ENCODE measurements around the gene RNF125.
"Not testable (repeated sequence)": the region's sequence is repeated elsewhere in the genome, so short reads cannot be mapped to it uniquely, and the experiment has no call there.

The RNF125 gene

DNA sequence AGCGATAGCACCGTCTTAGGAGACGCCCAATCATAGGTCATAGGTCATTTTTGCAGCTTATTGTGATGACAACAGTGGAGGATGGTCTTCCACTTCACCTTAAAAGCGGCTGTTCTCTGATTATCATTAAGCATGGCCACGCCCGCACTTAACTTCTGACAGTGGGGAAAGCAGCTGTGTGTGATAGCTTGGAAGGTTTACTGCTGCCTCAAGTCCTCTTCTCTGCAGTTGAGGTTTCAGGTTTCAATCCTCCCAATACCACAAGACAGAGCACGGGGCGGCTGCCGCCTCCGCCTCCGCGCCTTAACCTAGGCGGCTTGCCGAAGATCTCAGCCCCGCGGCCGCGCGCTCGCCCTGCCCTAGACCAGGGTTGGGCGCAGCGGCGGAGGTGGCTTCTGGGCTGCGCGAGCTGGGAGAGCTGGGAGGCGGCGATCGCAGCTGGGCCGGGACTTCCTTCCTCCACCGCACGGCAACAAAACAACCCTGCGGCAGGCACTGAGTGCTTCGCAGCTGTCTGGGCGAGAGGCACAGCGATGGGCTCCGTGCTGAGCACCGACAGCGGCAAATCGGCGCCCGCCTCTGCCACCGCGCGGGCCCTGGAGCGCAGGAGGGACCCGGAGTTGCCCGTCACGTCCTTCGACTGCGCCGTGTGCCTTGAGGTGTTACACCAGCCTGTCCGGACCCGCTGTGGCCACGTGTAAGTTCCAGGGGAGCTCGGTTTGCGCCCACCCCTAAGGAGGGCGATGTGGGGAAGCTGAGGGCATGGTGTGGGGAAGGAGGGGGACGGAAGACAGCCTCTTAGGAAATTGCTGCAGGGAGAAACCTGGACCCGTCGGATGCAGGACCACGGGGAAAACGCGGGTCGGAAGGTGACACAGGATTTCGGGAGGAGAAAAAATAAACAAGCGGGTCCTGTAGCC is at the start of gene RNF125:
Gene RNF125 (plus strand): TSS at position 495 of the 920 bp plus-strand sequence. CDS start 39 bp downstream, at position 534.
- Mint-ChIP-seq H3K36me3 (ENCODE audit: low read depth) (peaks cover 33% of the 10 kb centered on the region), H3K9me3 (no peaks in the 10 kb centered on the region), H3K4me1 (ENCODE audit: low read depth) (peaks cover 47% of the 10 kb centered on the region), H3K4me3 (peak within 1 kb of the TSS; percentile 96), H3K27me3 (no peaks in the 10 kb centered on the region), H3K27ac (peak within 1 kb of the TSS; percentile 95)
- peak; percentile 90 for DNase-seq

DNA sequence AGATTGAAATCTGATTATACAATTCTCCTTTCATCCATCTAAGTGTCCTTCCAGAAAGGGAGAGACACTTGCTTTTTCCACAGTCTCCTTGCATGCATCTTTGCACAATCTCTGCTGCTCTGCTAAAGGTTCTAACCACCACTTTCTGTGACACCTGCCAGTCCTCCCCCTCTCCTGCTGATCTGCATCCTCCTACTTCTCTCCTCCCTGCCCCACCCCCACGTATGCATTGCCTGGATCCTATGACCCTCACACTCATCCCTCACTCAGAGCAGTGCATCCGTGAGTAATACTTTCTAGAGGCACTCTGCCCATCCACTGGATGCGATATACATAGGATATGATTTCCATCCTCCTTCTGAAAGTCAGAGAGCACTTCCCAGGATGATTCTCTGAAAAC is 48.0 kb upstream of the RNF125 start:
- H3K9me3 Mint-ChIP-seq, result peaks cover 19% of the 10 kb centered on the region
- H3K27ac Mint-ChIP-seq, result no peak overlapping the region
- H3K4me1 Mint-ChIP-seq (ENCODE audit: low read depth), result no peaks in the 10 kb centered on the region
- DNase-seq, result no peak
- H3K4me3 Mint-ChIP-seq, result no peak overlapping the region
- no peaks in the 10 kb centered on the region for H3K36me3 Mint-ChIP-seq (ENCODE audit: low read depth)
- no peaks in the 10 kb centered on the region for H3K27me3 Mint-ChIP-seq

DNA sequence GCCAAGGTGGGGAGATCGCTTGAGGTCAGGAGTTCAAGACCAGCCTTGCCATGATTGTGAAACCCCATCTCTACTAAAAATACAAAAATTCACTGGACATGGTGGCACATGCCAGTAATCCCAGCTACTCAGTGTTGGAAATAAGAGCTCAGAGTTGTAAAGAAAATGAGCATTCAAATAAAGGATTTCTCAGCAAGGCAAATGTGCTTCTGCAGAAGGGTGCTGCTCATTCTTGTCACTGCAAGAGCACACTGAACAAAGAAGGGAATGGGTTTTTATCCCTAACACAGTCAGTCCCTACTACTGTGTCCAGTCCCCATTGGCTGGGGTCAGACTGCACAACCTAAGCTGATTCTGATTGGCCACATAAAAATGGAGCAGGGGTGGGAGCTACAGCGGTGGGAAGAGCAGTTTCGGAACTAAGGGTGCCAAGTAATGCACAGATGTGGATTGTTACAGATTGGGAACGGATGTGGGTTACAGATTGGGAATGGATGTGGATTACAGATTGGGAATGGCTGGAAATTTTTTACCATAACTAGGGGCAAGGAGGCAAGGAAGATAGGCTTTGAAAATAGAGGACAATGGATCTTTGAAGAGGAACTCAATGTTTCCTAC is 44.6 kb upstream of the RNF125 start:
- H3K4me3 Mint-ChIP-seq, result no peak overlapping the region

DNA sequence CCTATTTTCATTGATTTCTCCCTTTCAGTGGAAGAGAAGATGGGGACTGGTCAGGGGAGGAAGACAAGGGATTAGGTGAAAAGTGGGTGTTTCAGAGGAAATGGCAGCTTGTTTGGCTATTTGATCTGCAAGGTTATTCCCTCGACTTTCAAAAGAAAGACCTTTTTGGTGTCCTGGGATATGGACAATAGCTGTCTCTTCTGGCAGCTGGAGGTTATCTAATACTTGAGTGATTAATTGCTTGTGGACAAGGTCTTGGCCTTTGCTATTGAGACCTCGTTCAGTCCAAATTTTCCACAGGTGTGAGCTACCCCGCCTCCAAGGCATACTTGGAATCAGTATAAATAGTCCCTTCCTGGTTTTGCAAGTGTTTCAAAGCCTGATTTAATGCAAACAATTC is 42.4 kb upstream of the RNF125 start:
- no peak overlapping the region for H3K27ac Mint-ChIP-seq
- no peaks in the 10 kb centered on the region for H3K27me3 Mint-ChIP-seq
- no peaks in the 10 kb centered on the region for H3K4me1 Mint-ChIP-seq (ENCODE audit: low read depth)
- no peak for DNase-seq
- peaks cover 31% of the 10 kb centered on the region for H3K9me3 Mint-ChIP-seq
- H3K4me3 Mint-ChIP-seq, result no peak overlapping the region
- H3K36me3 Mint-ChIP-seq (ENCODE audit: low read depth), result no peaks in the 10 kb centered on the region

More for the DNA sequence above, 44.6 kb upstream of the RNF125 start:
- Mint-ChIP-seq H3K4me1 (ENCODE audit: low read depth) (no peaks in the 10 kb centered on the region), H3K27ac (no peak overlapping the region), H3K27me3 (no peaks in the 10 kb centered on the region), H3K9me3 (peaks cover 27% of the 10 kb centered on the region), H3K36me3 (ENCODE audit: low read depth) (no peaks in the 10 kb centered on the region)
- DNase-seq, result no peak

DNA sequence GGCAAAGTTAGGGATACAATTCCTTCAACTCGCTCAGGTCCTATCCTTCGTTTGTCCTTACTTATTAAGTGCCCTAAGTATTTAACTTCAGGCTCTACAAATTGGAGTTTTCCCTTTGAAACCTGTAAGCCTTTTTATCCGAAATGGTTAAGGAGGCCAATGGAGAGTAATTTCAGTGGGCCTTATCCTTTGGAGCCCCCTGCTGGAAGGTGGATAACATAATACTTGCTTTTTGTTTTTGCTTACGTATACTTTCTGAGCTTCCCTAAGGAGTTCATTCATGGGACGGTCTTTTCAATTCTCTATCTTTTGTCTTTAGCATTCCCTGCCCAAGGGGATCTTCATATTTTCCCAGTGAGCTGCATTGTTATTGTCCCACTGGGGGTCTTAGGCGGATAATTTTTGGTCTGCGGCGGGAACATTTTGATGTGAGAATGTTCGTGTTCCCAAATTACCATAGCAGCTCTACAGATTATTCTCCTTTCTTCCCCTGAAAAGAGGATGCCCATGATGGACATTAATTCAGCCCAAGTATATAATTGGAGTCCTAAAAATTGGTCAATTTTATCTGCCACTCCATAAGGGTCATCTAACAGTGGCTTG is 41.3 kb upstream of the RNF125 start:
- no peaks in the 10 kb centered on the region for H3K4me1 Mint-ChIP-seq (ENCODE audit: low read depth)
- no peaks in the 10 kb centered on the region for H3K27me3 Mint-ChIP-seq
- no peak for DNase-seq
- no peak overlapping the region for H3K27ac Mint-ChIP-seq
- H3K36me3 Mint-ChIP-seq (ENCODE audit: low read depth), result no peaks in the 10 kb centered on the region
- peaks cover 28% of the 10 kb centered on the region for H3K9me3 Mint-ChIP-seq
- no peak overlapping the region for H3K4me3 Mint-ChIP-seq

DNA sequence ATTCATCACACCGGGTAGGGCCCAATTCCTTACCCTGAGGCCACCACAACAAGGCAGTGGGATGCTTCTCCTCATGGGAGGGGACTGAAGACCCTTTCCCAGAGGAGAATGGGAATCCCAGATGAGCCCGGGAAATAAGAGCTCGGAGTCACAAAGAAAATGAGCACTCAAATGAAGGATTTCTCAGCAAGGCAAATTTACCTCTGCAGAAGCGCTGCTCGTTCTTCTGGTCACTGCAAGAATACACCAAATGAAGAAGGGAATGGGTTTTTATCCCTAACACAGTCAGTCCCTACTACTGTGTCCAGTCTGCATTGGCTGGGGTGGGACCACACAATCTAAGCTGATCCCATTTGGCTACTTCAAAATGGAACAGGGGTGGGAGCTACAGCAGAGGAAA is 40.0 kb upstream of the RNF125 start:
- H3K27me3 Mint-ChIP-seq, result no peaks in the 10 kb centered on the region
- peaks cover 28% of the 10 kb centered on the region for H3K9me3 Mint-ChIP-seq
- H3K36me3 Mint-ChIP-seq (ENCODE audit: low read depth), result no peaks in the 10 kb centered on the region
- DNase-seq, result no peak
- no peak overlapping the region for H3K27ac Mint-ChIP-seq
- H3K4me3 Mint-ChIP-seq, result no peak overlapping the region
- peaks cover 7% of the 10 kb centered on the region for H3K4me1 Mint-ChIP-seq (ENCODE audit: low read depth)

DNA sequence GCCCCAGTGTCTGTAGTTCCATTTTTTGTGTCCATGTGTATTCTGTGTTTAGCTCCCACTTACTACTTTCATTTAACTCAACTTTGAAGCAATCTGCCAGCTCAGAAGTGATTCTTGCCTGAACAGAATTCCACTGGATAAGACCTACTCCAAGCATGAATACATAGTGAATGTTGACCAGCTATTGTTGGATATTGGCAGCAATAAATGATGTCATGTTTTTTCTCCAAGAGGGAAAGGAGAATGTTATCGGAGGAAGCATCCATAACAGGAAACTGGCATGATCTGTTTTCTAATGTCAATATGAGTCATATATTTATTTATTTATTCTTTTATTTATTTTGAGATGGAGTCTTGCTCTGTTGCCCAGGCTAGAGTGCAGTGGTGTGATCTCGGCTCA is 38.9 kb upstream of the RNF125 start:
- Mint-ChIP-seq H3K4me1 (ENCODE audit: low read depth) (peaks cover 17% of the 10 kb centered on the region), H3K27me3 (no peaks in the 10 kb centered on the region), H3K9me3 (peaks cover 19% of the 10 kb centered on the region), H3K4me3 (no peak overlapping the region), H3K36me3 (ENCODE audit: low read depth) (no peaks in the 10 kb centered on the region), H3K27ac (no peak overlapping the region)
- no peak for DNase-seq

DNA sequence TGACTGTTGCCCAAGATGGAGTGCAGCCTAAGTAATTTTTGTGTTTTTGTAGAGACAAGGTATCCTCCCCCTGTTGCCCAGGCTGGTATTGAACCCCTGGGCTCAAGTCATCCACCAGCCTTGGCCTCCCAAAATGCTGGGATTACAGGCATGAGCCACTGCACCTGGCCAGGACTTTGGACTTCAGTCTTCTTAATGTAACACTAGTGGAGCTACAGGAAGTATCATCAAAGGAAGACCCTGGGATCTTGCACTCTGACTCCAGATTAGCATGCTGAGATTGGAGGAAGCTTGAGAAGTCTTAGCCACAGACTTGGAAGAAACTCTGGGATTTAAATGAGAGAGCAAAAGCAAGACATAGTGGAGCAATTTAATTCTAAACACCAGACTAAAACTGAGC is 37.8 kb upstream of the RNF125 start:
- no peak for DNase-seq
- Mint-ChIP-seq H3K27ac (no peak overlapping the region), H3K4me1 (ENCODE audit: low read depth) (peaks cover 19% of the 10 kb centered on the region), H3K36me3 (ENCODE audit: low read depth) (no peaks in the 10 kb centered on the region), H3K27me3 (no peaks in the 10 kb centered on the region), H3K9me3 (peaks cover 12% of the 10 kb centered on the region), H3K4me3 (no peak overlapping the region)

DNA sequence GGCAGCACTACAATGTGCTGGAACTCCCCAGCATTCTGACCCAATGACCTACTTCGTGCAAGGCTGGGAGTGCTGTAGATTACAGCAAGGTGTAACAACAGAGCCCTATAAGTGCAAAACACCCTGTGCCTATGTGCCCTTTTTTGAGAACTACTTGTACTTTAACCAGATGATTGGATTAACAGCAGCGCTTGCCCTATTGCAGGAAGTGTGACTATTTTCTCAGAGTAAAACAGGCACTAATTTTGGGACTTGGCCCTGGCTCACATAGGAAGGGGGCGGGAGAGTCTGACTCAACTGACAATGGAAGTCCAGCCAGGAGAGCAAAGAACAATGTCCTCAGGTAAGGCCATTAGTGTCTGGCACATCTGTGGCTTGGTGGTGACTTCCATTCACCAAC is 35.6 kb upstream of the RNF125 start:
- H3K36me3 Mint-ChIP-seq (ENCODE audit: low read depth), result no peaks in the 10 kb centered on the region
- H3K9me3 Mint-ChIP-seq, result peaks cover 12% of the 10 kb centered on the region
- H3K4me3 Mint-ChIP-seq, result no peak overlapping the region
- no peaks in the 10 kb centered on the region for H3K27me3 Mint-ChIP-seq
- no peak overlapping the region for H3K27ac Mint-ChIP-seq
- DNase-seq, result no peak
- peaks cover 19% of the 10 kb centered on the region for H3K4me1 Mint-ChIP-seq (ENCODE audit: low read depth)

DNA sequence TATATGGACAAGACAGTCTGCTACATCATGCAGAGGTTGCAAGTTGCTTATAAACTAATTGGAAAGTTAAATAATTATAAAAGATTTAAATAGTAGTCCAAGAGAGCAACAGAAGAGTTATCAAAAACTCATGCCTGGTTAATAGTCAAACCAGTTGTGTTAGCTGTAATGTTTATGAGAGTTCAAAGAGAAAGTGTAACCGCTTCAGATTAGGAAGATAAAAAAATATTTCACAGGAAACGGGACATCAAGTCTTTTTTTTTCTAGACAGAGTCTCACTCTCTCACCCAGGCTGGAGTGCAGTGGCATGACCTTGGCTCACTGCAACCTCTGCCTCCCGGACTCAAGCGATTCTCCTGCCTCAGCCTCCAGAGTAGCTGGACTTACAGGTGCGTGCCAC is 34.6 kb upstream of the RNF125 start:
- no peak overlapping the region for H3K4me3 Mint-ChIP-seq
- no peaks in the 10 kb centered on the region for H3K36me3 Mint-ChIP-seq (ENCODE audit: low read depth)
- peaks cover 19% of the 10 kb centered on the region for H3K4me1 Mint-ChIP-seq (ENCODE audit: low read depth)
- peak overlapping the region; percentile 29 for H3K27ac Mint-ChIP-seq
- DNase-seq, result no peak
- no peaks in the 10 kb centered on the region for H3K27me3 Mint-ChIP-seq
- peaks cover 4% of the 10 kb centered on the region for H3K9me3 Mint-ChIP-seq

DNA sequence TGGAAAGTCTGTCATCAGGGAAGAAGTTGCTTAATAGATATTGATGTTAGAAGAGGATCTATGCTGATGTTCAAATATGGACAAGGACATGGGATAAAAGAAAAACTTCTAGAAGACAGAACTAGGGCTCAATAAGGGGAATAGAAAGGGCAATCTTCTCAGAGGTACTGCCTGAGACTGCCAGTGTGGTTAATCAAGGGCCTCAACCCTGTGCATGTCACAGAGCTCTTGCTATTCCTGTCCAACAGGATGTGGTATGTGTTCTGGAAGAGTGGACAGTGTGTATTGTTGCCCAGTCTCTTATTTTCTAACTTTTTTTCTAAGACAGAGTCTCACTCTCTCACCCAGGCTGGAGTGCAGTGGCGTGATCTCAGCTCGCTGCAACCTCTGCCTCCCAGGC is 27.8 kb upstream of the RNF125 start:
- H3K4me3 Mint-ChIP-seq, result no peak overlapping the region
- H3K9me3 Mint-ChIP-seq, result no peaks in the 10 kb centered on the region
- H3K27me3 Mint-ChIP-seq, result no peaks in the 10 kb centered on the region
- no peaks in the 10 kb centered on the region for H3K36me3 Mint-ChIP-seq (ENCODE audit: low read depth)
- no peak overlapping the region for H3K27ac Mint-ChIP-seq
- no peak for DNase-seq
- no peaks in the 10 kb centered on the region for H3K4me1 Mint-ChIP-seq (ENCODE audit: low read depth)

DNA sequence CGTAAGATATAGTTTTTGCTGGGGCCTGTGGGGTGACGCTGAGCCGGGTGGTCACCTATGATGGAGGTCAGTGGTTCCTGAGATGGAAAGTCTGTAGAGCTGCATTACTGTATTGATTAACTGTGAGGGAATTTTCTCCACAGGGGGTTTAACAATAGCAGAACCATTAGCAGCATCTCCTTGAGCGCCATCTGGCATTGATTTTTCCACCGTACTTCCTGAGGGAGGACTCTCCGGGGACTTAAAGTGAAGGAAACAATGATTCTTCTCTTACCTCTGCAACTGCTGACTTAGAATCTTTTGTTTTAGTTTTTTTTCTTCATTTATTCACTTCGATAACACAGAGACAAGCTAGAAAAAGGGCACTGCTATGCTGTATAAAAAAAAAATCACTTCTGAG is 22.6 kb upstream of the RNF125 start:
- no peaks in the 10 kb centered on the region for H3K9me3 Mint-ChIP-seq
- no peaks in the 10 kb centered on the region for H3K27me3 Mint-ChIP-seq
- no peak for DNase-seq
- no peaks in the 10 kb centered on the region for H3K36me3 Mint-ChIP-seq (ENCODE audit: low read depth)
- no peak overlapping the region for H3K4me3 Mint-ChIP-seq
- H3K27ac Mint-ChIP-seq, result no peak overlapping the region
- no peaks in the 10 kb centered on the region for H3K4me1 Mint-ChIP-seq (ENCODE audit: low read depth)

DNA sequence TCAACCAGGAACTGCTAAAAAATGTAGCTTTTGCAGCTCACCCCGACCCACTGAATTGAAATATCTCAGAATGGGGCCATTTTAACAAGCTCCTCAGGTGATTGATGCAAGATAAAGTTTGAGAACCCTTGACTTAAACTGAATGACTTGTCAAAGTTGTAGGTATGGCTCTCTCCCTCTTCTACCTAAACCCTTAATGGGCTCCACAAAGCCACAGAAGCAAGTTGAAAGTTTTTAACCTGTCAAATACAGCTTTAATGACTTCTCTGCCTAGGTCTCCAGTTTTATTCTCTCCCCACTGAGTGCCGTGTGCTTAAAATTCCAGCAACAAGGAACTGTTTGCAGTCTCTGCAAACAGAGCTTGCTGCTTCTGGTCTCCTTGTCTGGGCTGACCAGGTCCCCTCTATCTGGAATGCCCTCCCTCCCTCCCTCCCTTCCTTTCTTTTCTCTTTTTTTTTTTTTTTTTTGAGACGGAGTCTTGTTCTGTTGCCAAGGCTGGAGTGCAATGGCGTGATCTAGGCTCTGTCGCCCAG is 19.7 kb upstream of the RNF125 start:
- no peaks in the 10 kb centered on the region for H3K9me3 Mint-ChIP-seq
- H3K27me3 Mint-ChIP-seq, result no peaks in the 10 kb centered on the region
- H3K4me3 Mint-ChIP-seq, result no peak overlapping the region
- H3K36me3 Mint-ChIP-seq (ENCODE audit: low read depth), result no peaks in the 10 kb centered on the region
- H3K4me1 Mint-ChIP-seq (ENCODE audit: low read depth), result no peaks in the 10 kb centered on the region
- no peak overlapping the region for H3K27ac Mint-ChIP-seq
- DNase-seq, result no peak

DNA sequence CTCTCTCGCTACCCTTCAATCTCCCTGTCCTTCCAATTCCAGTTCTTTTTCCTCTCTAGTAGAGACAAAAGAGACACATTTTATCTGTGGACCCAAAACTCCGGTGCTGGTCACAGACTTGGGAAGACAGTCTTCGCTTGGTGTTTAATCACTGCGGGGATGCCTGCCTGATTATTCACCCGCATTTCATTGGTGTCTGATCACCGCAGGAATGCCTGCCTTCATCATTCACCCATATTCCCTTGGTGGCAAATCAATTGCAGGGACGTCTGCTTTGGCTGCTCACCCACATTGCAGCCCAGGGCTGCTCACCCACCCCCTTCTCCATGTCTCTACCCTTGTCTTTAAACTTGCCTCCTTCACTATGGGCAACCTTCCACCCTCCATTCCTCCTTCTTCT is 17.5 kb upstream of the RNF125 start:
- H3K27ac Mint-ChIP-seq; H3K36me3 Mint-ChIP-seq (ENCODE audit: low read depth); H3K4me1 Mint-ChIP-seq (ENCODE audit: low read depth); DNase-seq; H3K4me3 Mint-ChIP-seq; H3K9me3 Mint-ChIP-seq; H3K27me3 Mint-ChIP-seq: not testable (repeated sequence)

DNA sequence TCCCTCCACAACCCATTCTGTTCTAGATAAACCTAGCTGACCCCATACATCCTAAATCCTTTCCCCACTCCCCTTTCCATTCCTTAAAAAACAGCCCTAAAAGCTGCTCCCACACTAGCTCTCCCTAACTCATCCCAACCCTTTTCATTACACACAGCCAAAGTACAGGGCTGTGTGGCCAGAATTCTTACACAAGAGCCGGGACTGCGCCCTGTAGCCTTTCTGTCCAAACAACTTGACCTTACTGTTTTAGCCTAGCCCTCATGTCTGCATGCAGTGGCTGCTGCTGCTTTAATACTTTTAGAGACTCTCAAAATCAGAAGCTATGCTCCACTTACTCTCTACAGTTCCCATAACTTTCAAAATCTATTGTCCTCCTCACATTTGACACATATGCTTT is 14.8 kb upstream of the RNF125 start:
- not testable (repeated sequence) for H3K27me3 Mint-ChIP-seq; H3K36me3 Mint-ChIP-seq (ENCODE audit: low read depth); H3K27ac Mint-ChIP-seq; H3K4me1 Mint-ChIP-seq (ENCODE audit: low read depth); DNase-seq; H3K4me3 Mint-ChIP-seq; H3K9me3 Mint-ChIP-seq

All from activated T-cell treated with anti-CD3 and anti-CD28 coated beads, Interleukin-2, amount 50 U/mL, for 24 hours (primary cell).